Parathyroid adenoma (tissue), 2 donors: ENCODE data around the gene AK2.

Source experiments
- H2AFZ ChIP-seq: fragments of 300-600 bp; sonication (generic); one replicate; pipeline ENCODE4 v1.7.0; 2017; ENCODE audit warnings: antibody characterized with exemption, mild to moderate bottlenecking
- H3K27ac ChIP-seq: fragments of 300-600 bp; sonication (generic); one replicate; pipeline ENCODE4 v1.7.0; 2017
- H3K27me3 ChIP-seq: fragments of 300-600 bp; sonication (generic); one replicate; pipeline ENCODE4 v1.7.0; 2017; ENCODE audit warnings: low read length; ENCODE audit not compliant: control insufficient read depth, insufficient read depth
- H3K36me3 ChIP-seq: fragments of 300-600 bp; sonication (generic); one replicate; pipeline ENCODE4 v1.7.0; 2017; ENCODE audit warnings: low read length; ENCODE audit not compliant: control insufficient read depth, insufficient read depth
- H3K4me1 ChIP-seq: fragments of 300-600 bp; sonication (generic); one replicate; pipeline ENCODE4 v1.7.0; 2017; ENCODE audit warnings: control low read depth
- H3K4me2 ChIP-seq: fragments of 300-600 bp; sonication (generic); one replicate; pipeline ENCODE4 v1.7.0; 2017; ENCODE audit warnings: low read length
- H3K4me3 ChIP-seq: fragments of 300-600 bp; sonication (generic); one replicate; pipeline ENCODE4 v1.7.0; 2017; ENCODE audit warnings: low read depth, low read length
- H3K79me2 ChIP-seq: fragments of 300-600 bp; sonication (generic); one replicate; pipeline ENCODE4 v1.7.0; 2017; ENCODE audit warnings: control low read depth
- H3K9ac ChIP-seq: fragments of 300-600 bp; sonication (generic); one replicate; pipeline ENCODE4 v1.7.0; 2017; ENCODE audit warnings: mild to moderate bottlenecking
- H3K9me3 ChIP-seq: fragments of 300-600 bp; sonication (generic); one replicate; pipeline ENCODE4 v1.7.0; 2017; ENCODE audit warnings: low read length; ENCODE audit not compliant: control insufficient read depth
- CTCF ChIP-seq: fragments of 300-600 bp; sonication (generic); IDR thresholded peaks from one replicate; pipeline ENCODE4 v1.7.0; 2017; ENCODE audit warnings: antibody characterized with exemption, mild to moderate bottlenecking
- donor health status: primary hyperparathyroidism.

Gene AK2

GRCh38 chr1:32984455-32985171 lies 52.1 kb downstream of the AK2 start:
- H3K36me3 ChIP-seq, result no peaks in the 10 kb centered on the region
- TF ChIP-seq CTCF, result no peak
- H3K9me3 ChIP-seq, result no peaks in the 10 kb centered on the region
- H3K4me1 ChIP-seq, result no peaks in the 10 kb centered on the region
- H3K27me3 ChIP-seq, result no peaks in the 10 kb centered on the region
- H3K79me2 ChIP-seq, result no peaks in the 10 kb centered on the region
- no peak overlapping the region for H3K9ac ChIP-seq
- no peak overlapping the region for H3K4me3 ChIP-seq
- no peak overlapping the region for H3K4me2 ChIP-seq
- H3K27ac ChIP-seq, result no peak overlapping the region
- H2AFZ ChIP-seq, result no peak overlapping the region

- Histone ChIP-seq H3K9ac (no peak overlapping the region), H3K4me1 (no peaks in the 10 kb centered on the region), H3K4me2 (no peak overlapping the region), H3K36me3 (no peaks in the 10 kb centered on the region), H3K9me3 (no peaks in the 10 kb centered on the region), H2AFZ (no peak overlapping the region), H3K27ac (no peak overlapping the region), H3K4me3 (no peak overlapping the region), H3K27me3 (no peaks in the 10 kb centered on the region), H3K79me2 (no peaks in the 10 kb centered on the region)
- TF ChIP-seq CTCF, result no peak
These were observed 52.6 kb downstream of the AK2 start for GRCh38 chr1:32984090-32984454.

GRCh38 chr1:32983020-32983419 lies 53.7 kb downstream of the AK2 start:
- H3K36me3 ChIP-seq, result no peaks in the 10 kb centered on the region
- no peak for TF ChIP-seq CTCF
- no peak overlapping the region for H3K9ac ChIP-seq
- H3K4me3 ChIP-seq, result no peak overlapping the region
- no peak overlapping the region for H3K4me2 ChIP-seq
- H2AFZ ChIP-seq, result no peak overlapping the region
- H3K27ac ChIP-seq, result no peak overlapping the region
- H3K4me1 ChIP-seq, result no peaks in the 10 kb centered on the region
- H3K9me3 ChIP-seq, result no peaks in the 10 kb centered on the region
- H3K27me3 ChIP-seq, result no peaks in the 10 kb centered on the region
- no peaks in the 10 kb centered on the region for H3K79me2 ChIP-seq

GRCh38 chr1:32981003-32981901 lies 55.4 kb downstream of the AK2 start:
- no peak for TF ChIP-seq CTCF
- Histone ChIP-seq H3K9ac (no peak overlapping the region), H3K79me2 (no peaks in the 10 kb centered on the region), H3K4me2 (peak overlapping the region; percentile 3), H3K4me1 (no peaks in the 10 kb centered on the region), H2AFZ (no peak overlapping the region), H3K9me3 (no peaks in the 10 kb centered on the region), H3K27me3 (no peaks in the 10 kb centered on the region), H3K27ac (peak overlapping the region; percentile 51), H3K36me3 (no peaks in the 10 kb centered on the region), H3K4me3 (peak overlapping the region; percentile 6)
